ENCODE measurements around the gene GPR183.

The GPR183 gene

GRCh38 chr13:99294198-99294597, 13.0 kb downstream of the GPR183 start:
- H3K36me3 ChIP-seq (ENCODE audit: insufficient read depth, low read length) = peaks cover 33% of the 10 kb centered on the region; the same call in 1 of the 2 replicates
- no peaks in the 10 kb centered on the region for H3K9me3 ChIP-seq (ENCODE audit: insufficient read depth, low read depth, low read length)
- H3K79me2 ChIP-seq (ENCODE audit: insufficient read depth, low read length) = peaks cover 21% of the 10 kb centered on the region; the same call in 1 of the 2 replicates
- H3K9me2 ChIP-seq (replicated peaks; ENCODE audit: low read depth, low read length) = no peaks in the 10 kb centered on the region
- no peaks in the 10 kb centered on the region for H3K27me3 ChIP-seq (ENCODE audit: insufficient read depth, low read length, poor library complexity, severe bottlenecking)
- peaks cover 21% of the 10 kb centered on the region for H4K20me1 ChIP-seq (ENCODE audit: insufficient read depth, low read length, poor library complexity, severe bottlenecking)
- no peaks in the 10 kb centered on the region for H3F3A ChIP-seq (ENCODE audit: low read depth)
- no peaks in the 10 kb centered on the region for H3K4me1 ChIP-seq (ENCODE audit: insufficient read depth, low read length, poor library complexity, severe bottlenecking)
- H2AFZ ChIP-seq (ENCODE audit: low read length) = no peak overlapping the region
- TF ChIP-seq CTCF (conservative IDR thresholded peaks at IDR 0.05; ENCODE audit: low read length) (no peak), EZH2phosphoT487 (IDR thresholded peaks at IDR 0.05; ENCODE audit: borderline replicate concordance) (no peak)
- no peak overlapping the region for H3K4me3 ChIP-seq (ENCODE audit: low read length, poor library complexity, severe bottlenecking)
- H3K9ac ChIP-seq (ENCODE audit: low read depth, low read length, poor library complexity, severe bottlenecking) = no peak overlapping the region
- H3K4me2 ChIP-seq (ENCODE audit: low read depth, low read length, poor library complexity, severe bottlenecking) = no peak overlapping the region

GRCh38 chr13:99293178-99293577, 14.0 kb downstream of the GPR183 start:
- Histone ChIP-seq H2AFZ (ENCODE audit: low read length) (no peak overlapping the region), H4K20me1 (ENCODE audit: insufficient read depth, low read length, poor library complexity, severe bottlenecking) (peaks cover 21% of the 10 kb centered on the region), H3F3A (ENCODE audit: low read depth) (no peaks in the 10 kb centered on the region), H3K4me1 (ENCODE audit: insufficient read depth, low read length, poor library complexity, severe bottlenecking) (peaks cover 6% of the 10 kb centered on the region), H3K9ac (ENCODE audit: low read depth, low read length, poor library complexity, severe bottlenecking) (no peak overlapping the region), H3K36me3 (ENCODE audit: insufficient read depth, low read length) (peaks cover 36% of the 10 kb centered on the region; the same call in 1 of the 2 replicates), H3K4me3 (ENCODE audit: low read length, poor library complexity, severe bottlenecking) (no peak overlapping the region), H3K9me2 (replicated peaks; ENCODE audit: low read depth, low read length) (no peaks in the 10 kb centered on the region), H3K79me2 (ENCODE audit: insufficient read depth, low read length) (peaks cover 25% of the 10 kb centered on the region; the same call in 1 of the 2 replicates), H3K27me3 (ENCODE audit: insufficient read depth, low read length, poor library complexity, severe bottlenecking) (no peaks in the 10 kb centered on the region), H3K9me3 (ENCODE audit: insufficient read depth, low read depth, low read length) (no peaks in the 10 kb centered on the region), H3K4me2 (ENCODE audit: low read depth, low read length, poor library complexity, severe bottlenecking) (no peak overlapping the region)
- TF ChIP-seq CTCF (conservative IDR thresholded peaks at IDR 0.05; ENCODE audit: low read length) (no peak), EZH2phosphoT487 (IDR thresholded peaks at IDR 0.05; ENCODE audit: borderline replicate concordance) (no peak)

GRCh38 chr13:99290894-99291293, 16.3 kb downstream of the GPR183 start:
- H3K27me3 ChIP-seq (ENCODE audit: insufficient read depth, low read length, poor library complexity, severe bottlenecking) = no peaks in the 10 kb centered on the region
- H3F3A ChIP-seq (ENCODE audit: low read depth) = no peaks in the 10 kb centered on the region
- H3K36me3 ChIP-seq (ENCODE audit: insufficient read depth, low read length) = peaks cover 36% of the 10 kb centered on the region; the same call in 1 of the 2 replicates
- H3K9me3 ChIP-seq (ENCODE audit: insufficient read depth, low read depth, low read length) = no peaks in the 10 kb centered on the region
- H2AFZ ChIP-seq (ENCODE audit: low read length) = no peak overlapping the region
- peaks cover 28% of the 10 kb centered on the region for H3K4me1 ChIP-seq (ENCODE audit: insufficient read depth, low read length, poor library complexity, severe bottlenecking)
- H3K79me2 ChIP-seq (ENCODE audit: insufficient read depth, low read length) = peaks cover 33% of the 10 kb centered on the region; the same call in 1 of the 2 replicates
- no peak overlapping the region for H3K9ac ChIP-seq (ENCODE audit: low read depth, low read length, poor library complexity, severe bottlenecking)
- TF ChIP-seq EZH2phosphoT487 (IDR thresholded peaks at IDR 0.05; ENCODE audit: borderline replicate concordance) (no peak), CTCF (conservative IDR thresholded peaks at IDR 0.05; ENCODE audit: low read length) (no peak)
- no peaks in the 10 kb centered on the region for H3K9me2 ChIP-seq (replicated peaks; ENCODE audit: low read depth, low read length)
- peaks cover 10% of the 10 kb centered on the region for H4K20me1 ChIP-seq (ENCODE audit: insufficient read depth, low read length, poor library complexity, severe bottlenecking)
- H3K4me2 ChIP-seq (ENCODE audit: low read depth, low read length, poor library complexity, severe bottlenecking) = no peak overlapping the region
- no peak overlapping the region for H3K4me3 ChIP-seq (ENCODE audit: low read length, poor library complexity, severe bottlenecking)

All from Loucy (cell line).